NCI-H1417 treated with DMSO at 0.1 percent for 48 hours (cell line): ENCODE results near the gene NID1.

ENCODE experiments used
- DNase-seq: peaks from one replicate; lab custom pipeline; 2025; lab: John Stamatoyannopoulos, UW

NID1 gene

DNA sequence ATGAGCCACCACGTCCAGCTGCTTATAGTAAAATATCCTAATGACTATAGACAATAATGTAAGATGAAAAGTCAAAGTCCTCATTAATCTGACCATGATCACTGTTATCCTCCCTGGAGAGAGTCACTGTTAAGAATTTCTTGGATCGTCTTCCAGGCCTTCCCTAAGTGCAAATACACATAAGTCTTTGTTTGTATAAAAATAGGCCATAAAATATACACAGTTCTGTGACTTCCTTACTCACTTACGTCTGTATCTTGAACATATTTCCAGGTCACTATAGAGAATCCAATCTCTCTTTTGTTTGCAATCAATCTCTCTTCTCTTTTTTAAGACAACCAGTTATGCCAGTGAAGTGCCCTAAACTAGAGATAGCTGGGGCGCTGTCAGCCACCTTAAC lies 109.1 kb downstream of the NID1 start:
- DNase-seq = no peak

DNA sequence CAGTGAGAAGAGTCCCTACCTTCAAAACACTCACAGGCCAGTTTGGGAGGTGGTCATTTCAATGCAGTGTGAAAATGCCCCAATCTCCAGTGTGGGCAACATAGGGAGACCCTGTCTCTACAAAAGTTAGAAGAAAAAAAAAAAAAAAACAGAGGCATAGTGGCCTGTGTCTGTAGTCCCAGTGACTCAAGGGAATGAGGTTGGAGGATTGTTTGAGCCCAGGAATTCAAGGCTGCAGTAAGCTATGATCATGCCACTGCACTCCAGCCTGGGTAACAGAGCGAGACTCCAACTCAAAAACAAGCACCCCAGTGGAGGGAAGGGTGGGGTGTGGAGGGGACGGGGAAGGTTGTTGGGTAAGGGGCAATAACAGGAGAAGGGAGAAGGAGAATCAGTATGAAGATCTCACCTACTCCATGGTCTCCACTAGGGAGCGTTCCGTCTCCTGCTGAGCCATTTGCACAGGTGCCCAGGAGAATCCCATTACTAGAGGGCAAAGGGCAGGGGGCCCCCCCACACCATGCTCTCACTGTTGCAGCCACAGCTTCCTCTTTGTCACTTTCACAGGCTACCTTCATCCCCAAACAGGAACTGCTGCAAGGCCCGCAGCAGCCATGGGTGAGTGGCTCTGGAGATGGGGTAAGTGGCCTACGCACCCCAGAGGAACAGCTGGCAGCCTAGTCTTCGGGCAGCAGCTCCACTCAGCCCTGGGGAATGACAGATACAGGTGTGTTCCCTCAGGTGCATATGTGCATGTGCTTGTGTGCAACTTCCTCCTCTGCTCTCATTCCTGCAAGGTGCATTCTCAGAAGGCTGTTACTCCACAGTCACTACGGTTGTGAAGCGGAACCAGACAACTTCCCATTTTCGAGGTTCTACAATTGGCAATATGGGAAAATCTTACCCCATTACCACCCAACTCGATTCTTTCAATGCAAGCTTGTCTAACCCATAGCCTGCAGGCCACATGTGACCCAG lies 110.3 kb downstream of the NID1 start:
- DNase-seq = no peak

DNA sequence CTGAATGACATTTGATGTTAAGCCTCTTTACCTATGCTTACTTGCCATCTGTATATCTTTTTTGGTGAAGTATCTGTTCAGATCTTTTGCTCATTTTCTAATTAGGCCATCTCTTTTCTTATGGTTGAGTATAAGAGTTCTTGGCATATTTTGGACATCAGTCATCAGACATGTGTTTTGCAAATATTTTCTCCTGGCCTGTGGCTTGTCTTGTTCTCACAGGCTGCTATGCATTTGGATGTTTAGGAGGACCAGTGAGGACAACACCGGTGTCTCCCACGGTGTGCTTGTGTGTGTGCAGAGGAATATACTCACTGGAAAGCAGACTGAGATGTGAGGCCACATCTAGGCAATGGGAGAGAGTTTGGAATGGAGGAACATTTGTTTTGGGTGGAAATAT lies 111.1 kb downstream of the NID1 start:
- no peak for DNase-seq

DNA sequence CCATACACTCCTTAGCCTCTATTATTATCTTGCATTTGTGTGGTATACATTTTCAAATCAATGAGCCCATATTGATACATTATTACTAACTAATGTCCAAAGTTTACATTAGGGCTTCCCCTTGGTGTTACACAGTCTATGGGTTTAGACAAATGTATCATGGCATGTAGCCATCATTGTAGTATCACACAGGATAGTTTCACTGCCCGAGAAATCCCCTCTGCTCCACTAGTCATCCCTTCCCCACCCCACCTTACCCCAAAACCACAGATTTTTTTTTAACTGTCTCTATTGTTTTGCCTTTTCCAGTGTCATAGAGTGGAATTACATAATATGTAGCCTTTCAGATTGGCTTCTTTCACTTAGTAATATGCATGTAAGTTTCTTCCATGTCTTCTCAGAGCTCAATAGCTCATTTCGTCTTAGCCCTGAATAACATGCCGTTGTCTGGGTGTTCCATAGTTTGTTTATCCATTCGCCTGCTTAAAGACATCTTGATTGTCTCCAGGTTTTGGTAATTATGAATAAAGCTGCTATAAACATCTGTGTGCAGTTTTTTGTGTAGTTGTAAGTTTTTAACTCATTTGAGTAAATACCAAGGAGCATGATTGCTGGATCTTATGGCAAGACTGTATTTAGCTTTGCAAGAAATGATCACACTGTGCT lies 111.8 kb downstream of the NID1 start:
- no peak for DNase-seq

DNA sequence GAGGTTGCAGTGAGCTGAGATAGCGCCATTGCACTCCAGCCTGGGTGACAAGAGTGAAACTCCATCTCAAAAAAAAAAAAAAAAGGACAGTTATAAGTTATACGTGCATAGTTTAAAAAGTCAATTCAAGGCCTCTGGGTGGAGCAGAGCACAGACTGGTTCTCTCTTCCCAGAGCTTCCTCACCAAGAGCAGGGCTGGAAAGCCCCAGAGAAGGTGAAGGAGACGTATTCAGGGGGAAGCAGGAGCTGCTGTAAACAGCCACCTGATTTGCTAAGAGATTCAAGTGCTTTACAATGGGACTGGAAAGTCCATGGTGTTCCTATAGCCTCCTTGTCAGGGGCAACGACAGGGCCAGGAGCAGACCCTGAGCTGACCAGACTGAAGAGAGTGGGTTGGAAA lies 113.2 kb downstream of the NID1 start:
- DNase-seq = no peak

DNA sequence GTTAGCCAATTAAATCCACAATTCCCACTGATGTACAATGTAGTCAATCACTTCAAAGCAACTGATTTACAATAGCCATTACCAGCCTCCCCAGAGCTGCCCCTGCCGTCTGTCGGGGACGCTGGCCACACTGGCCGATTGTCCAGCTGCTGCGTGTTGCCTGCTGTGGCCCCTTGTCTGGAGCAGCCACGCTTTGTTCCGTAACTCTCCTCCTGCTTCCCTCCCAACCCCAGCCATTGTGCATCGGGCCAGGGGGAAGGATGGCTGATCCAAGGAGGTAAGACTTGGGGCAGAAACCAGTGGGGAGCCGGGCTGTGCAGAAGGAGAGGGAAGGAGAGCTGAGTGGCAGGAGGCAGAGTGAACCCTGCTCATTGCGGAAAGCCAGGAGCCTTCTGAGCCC lies 114.6 kb downstream of the NID1 start:
- no peak for DNase-seq

DNA sequence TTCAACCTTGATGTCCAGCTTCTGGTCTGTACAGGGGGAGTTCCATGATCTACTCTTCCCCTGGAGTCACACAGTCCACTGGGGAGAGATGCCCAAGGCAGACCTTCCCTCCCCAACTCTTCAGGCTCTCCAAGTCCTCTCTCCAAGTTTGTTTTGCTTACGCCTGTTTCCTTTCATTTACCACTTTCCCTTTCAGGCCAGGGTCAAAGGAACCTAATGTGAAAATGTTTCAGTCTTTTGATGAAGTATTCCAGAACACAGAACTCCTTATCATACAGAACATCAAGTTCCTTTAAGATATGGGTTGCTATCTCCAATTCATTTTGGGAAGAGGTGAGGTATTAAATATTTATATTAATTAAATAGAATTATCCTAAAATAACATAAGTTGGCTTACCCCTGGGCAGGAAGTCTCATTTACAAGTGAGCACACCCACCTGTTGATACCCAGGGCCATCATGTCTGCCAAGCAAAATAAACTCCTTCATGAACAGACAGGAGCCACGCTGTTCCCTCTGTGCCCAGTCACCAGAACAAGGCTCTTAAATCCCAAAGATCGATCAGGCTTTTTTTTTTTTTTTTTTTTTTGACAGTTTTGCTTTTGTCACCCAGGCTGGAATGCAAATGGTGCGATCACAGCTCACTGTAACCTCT lies 116.0 kb downstream of the NID1 start:
- no peak for DNase-seq

DNA sequence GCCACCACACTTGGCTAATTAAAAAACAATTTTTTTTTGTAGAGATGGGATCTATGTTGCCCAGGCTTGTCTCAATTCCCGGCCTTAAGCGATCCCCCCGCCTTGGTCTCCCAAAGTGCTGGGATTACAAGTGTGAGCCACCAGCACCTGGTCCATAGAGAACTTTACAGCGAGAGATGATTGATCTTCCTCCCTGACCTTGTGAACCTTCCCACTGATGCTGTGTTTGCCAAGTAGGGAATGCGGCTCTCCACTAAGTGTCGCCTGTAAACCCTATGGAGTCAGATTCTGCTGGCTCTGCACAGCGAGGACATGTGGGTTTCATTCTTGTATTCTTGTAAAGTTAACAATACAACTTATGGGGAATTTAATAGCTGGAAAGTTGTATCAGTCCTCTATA lies 116.9 kb downstream of the NID1 start:
- no peak for DNase-seq

DNA sequence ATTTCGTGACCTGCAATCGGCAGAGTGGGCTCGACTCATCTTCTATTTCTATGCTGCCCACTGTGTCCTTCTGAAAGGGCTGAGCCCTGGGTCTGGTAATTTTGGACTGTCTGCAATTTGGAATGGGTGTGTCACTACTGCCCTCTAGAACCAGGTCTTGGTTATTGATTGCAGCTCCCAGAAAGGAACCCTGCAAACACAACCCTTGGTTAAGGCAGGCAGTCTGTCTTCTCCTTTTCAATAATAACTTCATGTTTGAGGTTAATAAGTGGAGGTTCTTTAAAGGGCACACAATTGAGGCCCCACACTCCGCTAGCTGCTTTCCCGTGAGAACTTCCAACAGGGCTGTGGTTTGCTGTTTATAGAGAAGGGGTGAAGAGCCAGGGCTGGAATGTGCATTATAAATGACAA lies 118.3 kb downstream of the NID1 start:
- no peak for DNase-seq

DNA sequence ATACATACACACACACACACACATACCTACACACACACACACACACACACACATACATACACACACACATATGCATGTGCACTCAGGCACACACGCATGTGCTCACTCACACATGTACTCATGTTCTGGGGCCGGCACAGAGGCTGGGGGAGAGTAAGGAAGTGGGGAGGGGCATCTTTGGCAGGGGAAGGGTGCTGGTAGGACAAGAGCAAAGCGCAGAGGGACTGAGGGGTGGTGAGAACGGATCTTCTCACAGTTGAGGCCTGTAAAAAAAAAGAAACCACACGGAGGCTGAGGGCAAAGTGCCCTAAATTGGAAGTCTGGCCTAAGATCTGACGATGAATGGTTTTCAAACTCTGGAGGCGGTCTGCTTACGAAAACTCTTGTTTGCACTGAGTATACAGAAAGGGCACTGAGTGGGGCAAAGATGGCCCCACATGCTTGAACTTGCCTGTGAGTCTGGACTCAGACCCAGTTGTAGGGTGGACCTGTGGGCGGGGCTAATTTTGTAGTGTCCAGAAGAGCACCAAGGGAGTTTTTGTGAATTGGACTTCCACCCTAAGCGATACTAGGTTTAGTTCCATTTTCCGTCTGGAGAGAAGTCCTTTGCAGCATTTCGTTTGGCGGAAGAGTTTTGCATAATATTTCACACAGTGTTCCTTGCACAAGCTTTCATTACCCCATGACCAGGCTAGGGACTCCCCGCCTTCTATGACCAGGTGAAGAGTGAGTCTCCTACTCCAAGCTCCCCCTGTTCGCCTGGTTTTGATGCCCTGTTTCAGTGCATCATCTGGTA lies 118.9 kb downstream of the NID1 start:
- DNase-seq = no peak

DNA sequence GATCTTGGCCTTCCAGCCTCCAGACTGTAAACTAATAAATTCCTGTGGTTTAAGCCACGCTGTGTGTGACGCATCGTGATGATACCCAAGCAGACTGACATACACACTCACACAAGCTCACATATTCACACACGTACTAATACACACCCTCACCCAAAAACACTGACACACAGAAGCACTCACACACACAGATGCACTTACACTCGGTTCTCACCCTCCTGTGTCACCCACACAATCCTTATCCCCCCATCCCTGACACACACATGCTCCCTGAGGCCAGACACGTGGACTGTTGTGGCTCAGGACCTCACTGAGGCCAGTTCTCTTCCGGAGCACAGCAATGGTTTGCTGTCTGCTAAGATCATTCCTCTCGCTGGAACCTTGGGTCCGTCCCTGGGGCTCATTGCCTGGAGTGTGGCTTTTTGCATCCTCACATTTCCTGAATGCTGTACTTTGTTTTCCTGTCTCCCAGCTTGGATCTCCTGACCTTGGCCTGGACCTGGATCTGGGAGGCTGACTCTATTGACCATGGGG lies 121.2 kb downstream of the NID1 start:
- DNase-seq = no peak

DNA sequence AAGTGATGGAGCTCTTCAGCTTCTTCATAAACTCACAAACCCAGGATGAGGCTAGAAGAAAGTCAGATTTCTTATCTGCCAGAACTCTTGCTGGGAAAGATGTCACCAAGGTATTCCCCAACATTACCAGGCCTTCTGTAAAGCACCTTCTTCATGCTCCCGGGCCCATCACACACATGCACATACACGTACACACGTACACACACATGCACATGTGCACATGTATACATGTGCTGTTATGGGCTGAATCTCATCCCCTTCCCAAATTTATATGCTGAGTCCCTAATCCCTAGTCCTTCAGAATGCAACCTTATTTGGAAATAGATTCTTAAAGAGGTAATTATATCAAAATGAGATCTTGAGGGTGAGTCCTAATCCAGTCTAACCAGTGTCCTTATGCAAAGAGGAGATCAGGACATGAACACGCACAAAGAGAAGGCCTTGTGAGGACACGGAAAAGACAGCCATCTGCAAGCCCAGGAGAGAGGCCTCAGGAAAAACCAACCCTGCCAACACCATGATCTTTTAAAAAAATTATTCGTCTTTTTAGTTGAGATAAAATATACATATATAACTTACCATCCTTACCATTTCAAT lies 121.8 kb downstream of the NID1 start:
- DNase-seq = no peak

DNA sequence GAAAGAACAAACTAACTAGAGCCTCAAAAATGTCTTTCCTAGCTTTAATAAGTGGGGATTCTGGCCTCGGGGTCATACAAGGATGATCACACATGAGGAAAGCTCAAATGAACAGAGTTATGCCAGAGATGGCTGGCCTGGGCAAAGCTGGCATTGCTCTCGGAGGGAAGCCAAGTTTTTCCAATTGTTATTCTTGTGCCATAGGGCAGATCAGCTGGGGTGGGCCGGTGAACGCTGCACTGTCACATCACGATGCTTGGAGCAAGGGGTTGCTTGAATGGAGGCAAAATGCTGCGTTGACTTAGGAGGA lies 122.3 kb downstream of the NID1 start:
- DNase-seq = no peak

DNA sequence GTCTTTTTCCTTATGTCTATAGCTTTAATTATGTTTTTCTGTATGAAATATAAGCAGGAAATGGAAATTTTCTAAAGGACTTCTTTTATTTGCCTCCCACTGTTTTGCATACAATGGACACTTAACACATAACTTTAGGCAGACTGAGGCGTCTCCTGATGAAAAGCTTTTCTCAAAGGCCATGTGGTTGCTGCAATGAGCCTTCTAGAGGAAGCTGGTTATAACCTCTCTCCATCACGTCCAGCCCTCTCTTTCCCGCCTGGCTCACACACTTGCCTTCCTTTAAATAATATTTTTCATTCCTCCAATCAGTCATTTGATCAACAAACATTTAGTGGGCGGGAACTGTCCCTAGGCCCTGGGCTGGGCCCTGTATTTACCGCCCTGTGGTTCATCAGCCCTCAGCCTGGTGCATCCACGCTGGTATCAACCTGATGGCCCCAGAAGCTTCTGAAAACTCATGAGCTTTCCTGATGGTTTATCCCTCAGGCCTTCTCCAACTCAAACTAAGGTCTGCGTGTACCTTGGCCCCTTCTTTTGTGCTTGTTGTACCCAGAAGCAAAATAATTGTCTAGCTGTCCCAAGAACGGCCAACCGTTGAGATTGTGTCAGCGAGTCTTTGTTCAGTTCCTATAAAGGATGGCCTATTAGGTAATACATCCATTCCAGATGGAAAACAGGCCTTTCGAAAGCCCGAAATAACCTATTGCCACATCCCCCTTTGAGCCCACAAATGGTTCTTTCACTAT lies 122.8 kb downstream of the NID1 start:
- DNase-seq = no peak

DNA sequence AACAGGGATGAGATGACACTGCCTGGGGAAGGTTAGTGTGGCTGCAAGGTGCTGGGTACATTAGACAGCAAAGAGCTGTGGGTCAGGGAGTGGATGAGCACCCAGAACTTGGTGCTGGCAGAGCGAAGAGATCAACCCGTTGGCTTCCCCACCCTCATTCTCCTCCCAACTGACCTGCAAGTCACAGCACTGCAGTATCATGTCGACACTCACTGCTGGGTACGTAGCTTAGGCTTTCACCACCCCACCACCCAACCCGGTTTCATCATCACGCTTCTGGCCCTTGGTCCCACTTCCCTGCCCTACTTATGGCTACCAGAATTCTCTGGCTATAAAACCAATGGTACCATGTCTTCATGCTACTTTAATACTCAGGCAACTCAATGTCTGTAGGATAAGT lies 124.6 kb downstream of the NID1 start:
- DNase-seq = no peak

DNA sequence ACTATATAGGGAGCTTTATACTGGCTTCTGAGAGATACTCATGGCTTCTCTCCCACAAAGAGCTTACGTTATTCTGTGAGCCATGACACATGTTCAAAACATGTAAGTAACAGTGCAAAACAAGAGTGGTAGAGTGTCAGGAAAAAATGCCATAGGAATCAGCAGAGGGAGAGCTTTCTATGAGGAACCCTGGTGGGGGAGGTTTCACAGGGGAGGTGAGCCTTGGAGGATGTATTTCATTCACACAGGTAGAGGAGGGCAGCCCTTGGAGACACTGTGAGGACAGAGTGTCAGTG lies 125.5 kb downstream of the NID1 start:
- no peak for DNase-seq

DNA sequence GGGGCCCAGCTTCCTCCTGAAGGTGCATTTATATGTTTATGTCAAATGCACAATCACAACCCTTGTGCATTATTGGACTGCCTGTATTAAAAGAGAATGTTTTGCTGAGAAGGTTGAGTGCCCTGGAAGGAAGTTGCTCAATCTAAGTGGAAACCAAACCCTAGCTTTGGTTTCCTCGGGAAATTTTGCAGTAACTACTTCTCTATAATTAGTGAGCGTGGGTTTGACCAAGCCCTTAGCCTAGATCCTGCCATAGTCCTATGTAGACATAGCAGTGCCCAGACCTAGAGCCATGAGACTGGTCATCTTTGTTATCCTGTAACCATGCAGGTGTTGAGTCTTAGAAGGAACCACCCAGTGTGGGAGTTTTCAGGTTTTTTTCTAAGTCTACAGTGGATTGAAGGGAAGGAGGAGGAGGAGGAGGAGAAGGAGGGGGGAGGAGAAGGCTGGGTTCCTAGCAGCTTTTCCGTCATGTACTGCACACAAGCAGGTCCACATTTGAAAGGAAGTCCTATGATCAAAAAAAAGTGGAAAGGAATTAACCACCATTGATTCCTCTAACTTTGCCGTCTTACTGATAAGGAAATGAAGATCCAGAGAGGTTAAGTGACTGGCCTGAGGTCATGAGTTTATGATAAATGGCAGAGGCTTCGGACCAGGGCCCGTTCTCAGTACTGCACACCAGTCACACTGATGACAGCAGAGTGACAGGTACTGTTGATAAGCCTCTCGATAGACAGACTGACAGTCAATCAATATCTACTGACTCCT lies 126.0 kb downstream of the NID1 start:
- no peak for DNase-seq

DNA sequence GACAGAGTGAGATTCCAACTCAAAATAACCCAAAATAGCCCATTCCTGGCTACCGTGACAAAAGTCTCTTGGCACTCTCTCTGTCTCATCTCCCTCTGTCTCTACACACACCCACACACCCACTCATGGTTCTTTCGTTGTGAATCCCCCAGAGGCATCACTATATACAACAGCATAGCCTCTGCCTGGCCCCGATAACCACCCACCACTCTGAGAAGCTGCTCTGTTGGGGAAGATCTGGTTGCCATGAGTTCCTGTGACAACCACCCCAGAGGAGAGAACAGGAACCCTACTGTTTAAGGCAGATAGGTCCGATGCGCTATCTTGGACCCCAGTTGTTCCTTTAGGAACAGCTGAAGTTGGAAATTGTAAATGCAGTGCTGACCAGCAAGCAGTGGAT lies 127.8 kb downstream of the NID1 start:
- DNase-seq = no peak

DNA sequence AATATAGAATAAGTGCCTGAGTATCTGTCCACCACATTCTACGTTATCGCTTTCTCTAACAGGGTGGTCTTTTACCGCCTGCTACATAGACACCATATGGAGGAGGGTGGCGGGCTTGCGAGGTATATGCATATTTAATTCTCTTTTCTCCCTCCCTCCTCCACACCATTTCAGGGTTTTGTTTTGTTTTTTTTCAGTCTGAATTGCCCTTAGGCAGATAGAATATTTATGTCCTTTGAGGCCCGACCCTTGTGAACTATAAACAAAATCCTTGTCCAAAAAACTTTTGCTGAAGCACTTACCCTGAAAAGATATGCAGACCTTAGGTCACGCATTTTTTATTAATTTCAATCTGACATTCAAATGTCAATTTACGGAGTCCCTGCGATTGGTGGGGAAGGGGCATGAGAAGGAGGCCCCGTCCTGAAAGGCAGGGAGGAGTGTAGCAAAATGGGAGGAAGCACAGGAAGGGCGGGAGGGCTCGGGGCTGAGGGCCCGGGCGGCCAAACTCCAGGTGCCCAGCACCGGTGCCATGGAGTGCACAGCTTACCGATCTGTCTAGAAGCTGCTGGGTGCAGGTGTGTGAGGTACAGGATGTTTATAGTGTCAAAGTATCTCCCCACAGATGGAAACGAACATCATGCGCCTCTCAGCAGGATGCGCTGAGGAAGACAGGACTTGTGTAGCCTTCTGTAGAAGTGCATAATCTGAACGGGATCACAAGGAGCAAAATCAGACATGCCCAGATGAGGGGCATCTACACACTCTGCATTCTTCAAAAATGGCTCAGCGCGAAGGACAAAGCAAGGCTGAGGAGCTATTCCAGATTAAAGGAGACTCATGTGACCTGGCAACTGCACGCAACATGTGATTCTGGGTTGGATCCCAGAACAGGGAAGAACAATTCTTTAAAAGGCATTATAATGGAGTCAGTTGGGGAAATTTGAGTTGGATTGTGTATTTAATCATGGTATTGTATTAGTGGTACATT lies 129.4 kb downstream of the NID1 start:
- no peak for DNase-seq
